ENCODE measurements around the gene STARD5. TPM values are rescaled to one million over a fixed set of nuclear protein-coding genes. Genes with fewer than 3 reads are reported as not detected.

Gene STARD5
- total and polyA plus RNA-seq, 7 donors = 0.66 to 26.1 (median 6.4) TPM

DNA sequence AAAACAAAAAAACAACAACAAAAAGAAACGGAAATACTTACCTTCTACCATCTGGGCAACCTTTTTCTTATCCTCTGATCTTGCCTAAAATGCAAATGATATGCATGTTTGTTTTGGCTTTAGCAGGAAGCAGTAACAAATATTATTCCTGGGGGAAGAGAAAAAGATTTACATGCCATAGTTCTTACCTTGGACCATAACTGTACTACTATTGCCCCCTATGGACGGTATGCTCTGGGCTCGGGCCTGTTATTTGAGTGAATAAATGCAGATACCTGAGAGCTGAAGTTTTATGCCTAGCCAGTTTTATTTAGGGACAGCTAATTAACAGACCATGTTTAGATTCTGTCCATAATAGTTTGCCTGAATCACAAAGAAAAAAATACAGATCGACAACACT, 12.6 kb upstream of the STARD5 start:
- no peaks in the 10 kb centered on the region for H3K36me3 ChIP-seq
- intact Hi-C loops (cut with DNase I) = loop anchor here (5.0 kb wide), 2 partner anchors 59 to 61 kb away; no protein-coding TSS in a partner anchor
- no peak overlapping the region for H3K27ac ChIP-seq
- H3K4me3 ChIP-seq = no peak overlapping the region
- DNase-seq = no peak
- no peaks in the 10 kb centered on the region for H3K9me3 ChIP-seq
- WGBS, 2 donors = 87 to 89% methylated on average over 4 of the region's 4 CpGs
- TF ChIP-seq POLR2AphosphoS5 (IDR thresholded peaks at IDR 0.05) (no peak), EP300 (IDR thresholded peaks at IDR 0.05) (no peak), CTCF (IDR thresholded peaks at IDR 0.05) (no peak), POLR2A (IDR thresholded peaks at IDR 0.05) (no peak)
- peaks cover 0 to 29% (median 20%) of the 10 kb centered on the region in 4 donors for H3K4me1 ChIP-seq
- no peaks in the 10 kb centered on the region for H3K27me3 ChIP-seq

DNA sequence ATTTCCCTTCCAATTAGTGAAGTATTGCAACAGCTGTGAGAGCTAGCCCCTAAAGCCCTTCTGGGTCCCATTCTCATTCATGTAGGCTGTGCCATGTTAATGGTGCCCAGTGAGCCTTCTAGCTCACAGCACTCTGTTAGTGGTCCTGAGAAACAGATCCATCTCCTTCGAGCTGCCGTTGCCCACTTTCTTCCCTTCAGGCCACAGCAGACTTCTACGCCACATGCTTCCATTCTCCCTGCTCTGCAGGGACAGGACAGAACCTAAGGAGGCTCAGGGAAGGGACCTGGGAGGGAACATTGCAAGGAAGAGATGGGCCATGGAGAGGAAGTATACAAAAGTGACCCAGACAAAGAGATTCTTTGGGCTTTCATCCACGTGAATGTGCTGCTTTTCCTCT, 11.7 kb upstream of the STARD5 start:
- Histone ChIP-seq H3K27me3 (no peaks in the 10 kb centered on the region), H3K4me3 (no peak overlapping the region), H3K9me3 (no peaks in the 10 kb centered on the region), H3K27ac (no peak overlapping the region), H3K4me1 (peaks cover 0 to 29% (median 20%) of the 10 kb centered on the region in 4 donors), H3K36me3 (no peaks in the 10 kb centered on the region)
- DNase-seq = no peak
- intact Hi-C loops (cut with DNase I) = loop anchor here (5.0 kb wide), 2 partner anchors 58 to 62 kb away; no protein-coding TSS in a partner anchor
- TF ChIP-seq EP300 (IDR thresholded peaks at IDR 0.05) (no peak), POLR2A (IDR thresholded peaks at IDR 0.05) (no peak), POLR2AphosphoS5 (IDR thresholded peaks at IDR 0.05) (no peak), CTCF (IDR thresholded peaks at IDR 0.05) (no peak)
- WGBS, 2 donors = 95 to 96% methylated on average over 4 of the region's 4 CpGs

- Histone ChIP-seq H3K4me1 (peaks cover 0 to 28% (median 20%) of the 10 kb centered on the region in 4 donors), H3K9me3 (no peaks in the 10 kb centered on the region), H3K4me3 (no peak overlapping the region), H3K27me3 (no peaks in the 10 kb centered on the region), H3K27ac (no peak overlapping the region), H3K36me3 (no peaks in the 10 kb centered on the region)
- WGBS, 2 donors = 32 to 74% methylated on average over 10 of the region's 10 CpGs
- no peak for DNase-seq
- intact Hi-C loops (cut with DNase I) = loop anchor here (5.0 kb wide), 2 partner anchors 58 to 62 kb away; no protein-coding TSS in a partner anchor
- TF ChIP-seq CTCF (IDR thresholded peaks at IDR 0.05) (no peak), EP300 (IDR thresholded peaks at IDR 0.05) (no peak), POLR2A (IDR thresholded peaks at IDR 0.05) (no peak), POLR2AphosphoS5 (IDR thresholded peaks at IDR 0.05) (no peak)
These were observed 11.0 kb upstream of the STARD5 start for GRCh38 chr15:81334768-81335435.

DNA sequence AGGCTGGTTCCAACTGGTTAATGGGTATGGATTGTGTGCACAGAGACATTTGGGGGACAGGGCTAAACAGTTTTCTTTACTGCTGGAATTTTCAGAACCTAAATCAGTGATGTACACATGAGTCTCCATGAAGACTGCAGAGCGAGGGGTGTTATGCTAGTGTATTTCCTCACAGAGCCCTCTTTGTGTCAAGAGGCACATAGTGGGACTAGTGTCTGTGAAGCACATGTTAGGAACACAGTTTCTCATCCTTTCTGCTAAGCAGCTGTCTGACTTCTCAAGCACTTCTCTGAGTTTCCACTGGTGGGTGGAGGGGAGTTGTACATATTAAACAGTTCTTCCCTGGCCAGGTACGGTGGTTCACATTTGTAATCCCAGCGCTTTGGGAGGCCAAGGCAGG, 9.4 kb upstream of the STARD5 start:
- WGBS, 2 donors = 96 to 97% methylated on average over 3 of the region's 3 CpGs
- no peaks in the 10 kb centered on the region for H3K27me3 ChIP-seq
- no peak overlapping the region for H3K4me3 ChIP-seq
- no peak for DNase-seq
- H3K4me1 ChIP-seq = peaks cover 0 to 12% (median 6%) of the 10 kb centered on the region in 4 donors
- TF ChIP-seq POLR2AphosphoS5 (IDR thresholded peaks at IDR 0.05) (no peak), CTCF (IDR thresholded peaks at IDR 0.05) (no peak), POLR2A (IDR thresholded peaks at IDR 0.05) (no peak), EP300 (IDR thresholded peaks at IDR 0.05) (no peak)
- H3K36me3 ChIP-seq = no peaks in the 10 kb centered on the region
- no peak overlapping the region for H3K27ac ChIP-seq
- no peaks in the 10 kb centered on the region for H3K9me3 ChIP-seq
- intact Hi-C loops (cut with DNase I) = no loop called here
